ENCODE data around the gene LYRM1.
"Not testable (repeated sequence)": the region's sequence is repeated elsewhere in the genome, so short reads cannot be mapped to it uniquely, and the experiment has no call there.

The LYRM1 gene, protein sequence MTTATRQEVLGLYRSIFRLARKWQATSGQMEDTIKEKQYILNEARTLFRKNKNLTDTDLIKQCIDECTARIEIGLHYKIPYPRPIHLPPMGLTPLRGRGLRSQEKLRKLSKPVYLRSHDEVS

DNA sequence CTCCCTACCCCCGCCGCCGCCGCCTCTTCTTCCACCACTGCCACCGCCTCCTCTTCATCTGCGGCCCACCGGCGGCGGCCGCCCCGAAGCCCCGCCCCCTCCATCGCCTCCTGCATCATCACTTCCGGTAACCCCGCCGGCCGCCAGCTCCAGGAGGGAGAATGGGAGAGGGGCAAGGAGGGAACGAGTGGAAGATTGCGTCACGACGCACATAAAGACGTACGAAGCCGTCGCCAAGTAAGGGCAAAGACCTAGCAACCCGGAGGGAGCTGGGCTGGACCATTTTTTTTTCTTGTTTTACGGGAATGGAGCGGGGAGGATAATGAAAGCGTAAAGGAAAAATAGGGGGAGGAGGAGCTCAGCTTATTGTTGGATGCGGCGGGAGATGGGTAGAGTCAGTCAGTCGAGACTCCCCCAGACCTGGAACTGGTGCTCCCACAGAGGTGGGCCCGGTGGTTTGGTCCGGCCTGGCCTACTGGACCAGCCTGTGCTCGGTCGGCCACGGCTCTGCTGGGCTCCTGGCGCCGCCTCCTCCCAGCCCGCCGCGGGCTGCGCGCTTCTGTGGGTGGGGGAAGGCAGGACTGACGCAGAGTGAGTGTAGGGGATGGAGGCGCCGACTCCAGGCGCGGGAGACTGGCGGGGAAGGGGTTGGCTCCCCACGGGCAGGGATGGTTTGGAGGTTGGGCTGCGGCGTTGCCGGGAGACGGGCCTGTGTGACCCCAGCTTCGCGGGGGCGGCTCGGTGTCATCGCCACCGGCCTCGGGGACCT, at the start of gene LYRM1, which contains the start of gene DCUN1D3:
TSS of gene LYRM1 (plus strand) at position 473 of the 769 bp plus-strand sequence. CDS start 14,785 bp downstream, outside the sequence.
TSS of gene DCUN1D3 (minus strand) at position 60 of the 769 bp plus-strand sequence. CDS start 37,820 bp downstream, outside the sequence.
- peak; percentile 93 for DNase-seq

DNA sequence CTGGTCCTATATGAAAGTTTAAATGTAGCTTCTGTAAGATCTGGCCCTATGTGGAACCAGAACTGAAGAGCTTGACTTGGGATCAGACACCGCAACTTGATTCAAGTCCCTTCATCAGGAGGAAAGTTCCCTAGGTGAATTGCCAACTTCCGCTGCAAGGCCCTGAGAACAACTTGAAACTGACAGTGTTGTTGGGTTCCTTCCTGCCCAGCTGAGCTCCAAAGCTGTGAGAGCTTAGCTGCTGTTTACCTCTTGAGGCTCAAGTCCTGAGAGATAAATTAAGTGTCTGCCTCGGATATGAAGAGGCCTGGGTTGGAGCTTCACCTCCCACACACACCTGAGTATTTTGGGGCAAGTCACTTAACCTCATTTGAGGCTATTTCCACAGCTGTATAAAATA, 49.6 kb upstream of the LYRM1 start:
- no peak for DNase-seq

DNA sequence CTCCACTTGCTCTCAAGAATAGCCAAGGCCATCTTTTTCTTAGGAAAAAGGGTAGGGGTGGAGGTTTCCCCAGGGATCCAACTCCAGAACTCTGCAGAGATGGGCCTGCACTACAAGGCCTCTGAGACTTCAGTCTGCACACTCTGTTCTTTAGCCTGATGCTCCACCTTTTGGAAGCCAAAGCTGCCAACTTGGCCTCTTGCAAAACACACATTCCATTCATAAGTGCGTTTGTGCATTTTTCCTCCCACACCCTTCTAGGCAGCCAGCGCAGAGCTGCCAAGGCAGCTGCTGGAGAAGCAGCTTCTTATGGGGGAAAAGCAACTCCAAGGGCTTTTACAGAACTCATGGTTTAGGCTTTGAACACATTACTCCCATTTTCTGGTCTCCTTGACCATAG, 49.0 kb upstream of the LYRM1 start:
- no peak for DNase-seq

DNA sequence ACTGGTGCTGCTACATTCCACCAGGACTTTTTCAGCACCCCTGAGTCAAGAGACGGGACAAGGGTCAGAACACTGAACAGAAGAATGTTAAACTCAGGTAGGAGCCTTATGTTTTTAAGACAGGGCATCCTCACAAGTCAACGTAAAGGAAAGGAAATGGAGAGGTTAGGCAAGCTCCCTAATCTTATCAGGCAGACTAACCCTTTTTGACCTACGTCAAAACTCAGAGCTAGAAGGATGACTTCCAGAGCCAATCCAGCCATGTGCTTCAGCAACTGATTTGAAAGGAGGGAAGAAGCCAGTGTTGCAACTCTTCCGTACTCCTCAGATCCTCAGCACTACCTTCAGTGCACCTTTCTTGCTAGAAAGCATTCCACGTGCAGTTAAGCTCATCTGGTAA, 47.4 kb upstream of the LYRM1 start:
- DNase-seq, result no peak

DNA sequence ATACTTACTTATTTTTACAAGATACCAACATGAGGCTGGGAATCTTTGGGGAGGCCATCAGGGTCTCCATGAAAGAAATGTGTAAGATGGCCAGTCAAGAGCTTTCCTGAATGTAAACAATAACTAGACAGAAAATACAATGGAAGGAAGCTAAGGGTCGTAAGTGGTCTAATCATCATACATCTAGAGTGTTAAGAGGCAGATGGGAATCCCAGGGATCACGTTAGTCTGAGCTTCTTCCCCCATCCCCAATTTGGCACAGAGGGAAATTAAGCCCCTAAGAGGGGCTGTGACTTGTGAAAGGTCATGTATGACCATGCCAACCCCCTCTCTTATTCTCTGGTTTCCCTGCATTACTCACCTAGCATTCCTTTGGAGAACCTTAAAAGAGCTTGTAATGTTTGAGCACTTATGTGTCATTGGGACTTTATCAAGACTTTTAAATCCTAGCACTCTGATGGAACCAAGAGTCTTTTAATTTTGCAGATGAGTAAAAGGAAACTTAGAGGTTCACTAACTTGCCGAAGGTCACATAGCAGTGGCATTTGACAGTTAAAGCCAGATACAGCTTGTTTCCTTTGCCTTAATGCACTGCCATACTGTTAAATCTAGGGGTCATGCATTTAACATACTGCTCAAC, 46.5 kb upstream of the LYRM1 start:
- DNase-seq, result no peak

DNA sequence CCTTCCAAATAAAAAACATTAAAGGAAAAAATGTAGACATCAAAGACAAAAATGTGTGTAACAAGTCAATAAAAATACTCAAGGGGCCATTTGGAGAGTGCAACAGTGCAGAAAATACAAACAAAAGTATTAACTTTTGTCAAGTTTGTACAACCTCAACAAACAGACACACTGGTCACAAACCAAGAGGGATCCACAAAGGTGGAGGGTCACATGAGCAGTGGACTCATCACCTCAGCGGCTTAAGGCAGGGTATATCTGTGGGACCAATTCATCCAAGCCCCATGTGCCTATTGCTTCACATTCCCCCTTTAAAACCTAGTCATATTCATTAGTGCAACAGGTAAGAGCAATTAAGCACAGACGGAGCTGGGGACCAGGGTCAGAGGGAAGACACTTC, 45.6 kb upstream of the LYRM1 start:
- no peak for DNase-seq

DNA sequence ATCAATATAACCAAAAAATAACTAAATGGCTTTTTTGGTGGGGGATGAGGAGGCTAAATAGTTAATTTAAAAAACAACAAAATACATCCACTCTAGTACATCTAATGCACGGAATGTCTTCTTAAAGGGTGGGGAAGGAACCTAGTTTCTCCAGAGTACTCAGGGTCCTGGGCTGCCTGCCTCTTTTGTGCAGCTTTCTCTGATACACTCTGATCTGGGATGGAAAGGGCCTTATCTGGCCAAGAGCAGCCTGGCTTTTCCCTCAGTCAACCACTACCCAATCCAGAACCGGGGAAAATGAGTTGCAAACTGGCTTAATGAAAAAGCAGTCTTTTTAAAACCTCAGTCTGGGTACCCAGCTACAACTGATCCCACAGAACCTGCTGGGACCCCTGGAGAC, 43.3 kb upstream of the LYRM1 start:
- DNase-seq, result no peak

DNA sequence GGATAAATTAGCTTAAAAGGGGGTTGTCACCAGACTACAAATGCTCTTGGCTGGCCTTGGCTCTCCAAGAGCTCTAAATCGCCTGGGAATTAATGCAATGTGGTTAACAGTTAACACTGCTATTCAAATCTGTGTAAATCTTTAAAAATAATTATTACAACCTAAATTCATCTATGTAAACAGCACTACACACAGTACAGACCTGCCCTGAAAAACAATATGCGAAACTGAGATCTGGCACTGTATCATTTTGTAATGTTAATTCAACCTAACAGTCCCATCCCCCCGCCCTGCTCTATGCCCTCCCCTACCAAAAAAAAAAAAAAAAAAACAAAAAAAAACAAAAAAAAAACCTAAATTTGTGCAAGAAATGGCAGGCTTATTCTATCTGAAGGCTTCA, 41.3 kb upstream of the LYRM1 start:
- DNase-seq, result no peak

DNA sequence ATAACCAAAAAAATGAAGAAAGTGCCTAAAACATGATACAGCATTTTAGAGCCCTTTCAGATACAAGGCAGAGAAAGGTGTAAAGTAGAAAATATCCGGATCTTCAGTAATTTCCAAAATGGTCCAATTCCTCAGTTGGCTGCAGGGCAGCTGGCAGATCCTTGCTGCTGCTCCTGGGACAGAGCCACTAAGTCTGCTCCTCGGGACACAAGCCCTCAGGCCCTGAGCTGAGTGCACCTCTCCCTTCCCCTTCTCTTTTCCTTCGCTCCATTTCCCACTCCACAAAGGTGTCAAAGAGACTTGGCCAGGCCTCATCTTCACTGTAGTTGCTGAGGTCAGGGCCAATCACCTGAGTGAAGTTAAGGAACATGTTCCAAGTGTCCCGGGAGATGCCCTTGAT, 40.9 kb upstream of the LYRM1 start:
- no peak for DNase-seq

DNA sequence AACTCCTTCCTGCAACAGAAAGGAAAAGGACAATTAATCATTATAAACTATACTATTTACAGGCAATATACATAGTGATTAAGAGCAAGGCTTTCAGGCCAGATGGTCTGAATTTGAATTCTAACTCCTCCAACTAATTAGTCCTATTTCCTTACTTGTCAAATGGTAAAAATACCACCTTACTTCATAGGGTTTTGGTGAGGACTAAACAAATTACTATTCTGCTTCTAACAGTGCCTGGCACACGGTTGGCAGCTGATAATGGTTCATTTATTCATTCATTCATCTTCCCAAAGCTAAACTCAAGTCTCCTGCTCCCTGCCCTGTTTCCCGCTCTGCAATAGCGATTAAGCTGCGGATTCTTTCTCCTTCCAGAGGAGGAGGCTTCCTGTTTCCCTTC, 40.2 kb upstream of the LYRM1 start:
- no peak for DNase-seq

DNA sequence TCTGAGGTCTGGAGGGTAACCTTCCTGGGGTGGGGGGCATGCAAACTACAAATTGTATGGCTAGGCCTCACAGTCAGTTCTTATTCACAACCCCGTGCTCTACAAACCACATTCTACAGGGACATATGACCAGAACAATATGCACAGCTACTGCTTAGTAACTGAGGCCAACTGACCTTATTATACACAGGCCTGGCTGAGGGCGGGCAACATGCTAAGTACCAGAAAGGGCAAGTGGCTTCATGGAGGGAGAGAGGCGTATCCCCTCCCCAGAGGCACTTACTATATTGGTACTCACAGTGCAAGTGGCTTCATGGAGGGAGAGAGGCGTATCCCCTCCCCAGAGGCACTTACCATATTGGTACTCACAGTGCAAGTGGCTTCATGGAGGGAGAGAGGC, 39.6 kb upstream of the LYRM1 start:
- not testable (repeated sequence) for DNase-seq

DNA sequence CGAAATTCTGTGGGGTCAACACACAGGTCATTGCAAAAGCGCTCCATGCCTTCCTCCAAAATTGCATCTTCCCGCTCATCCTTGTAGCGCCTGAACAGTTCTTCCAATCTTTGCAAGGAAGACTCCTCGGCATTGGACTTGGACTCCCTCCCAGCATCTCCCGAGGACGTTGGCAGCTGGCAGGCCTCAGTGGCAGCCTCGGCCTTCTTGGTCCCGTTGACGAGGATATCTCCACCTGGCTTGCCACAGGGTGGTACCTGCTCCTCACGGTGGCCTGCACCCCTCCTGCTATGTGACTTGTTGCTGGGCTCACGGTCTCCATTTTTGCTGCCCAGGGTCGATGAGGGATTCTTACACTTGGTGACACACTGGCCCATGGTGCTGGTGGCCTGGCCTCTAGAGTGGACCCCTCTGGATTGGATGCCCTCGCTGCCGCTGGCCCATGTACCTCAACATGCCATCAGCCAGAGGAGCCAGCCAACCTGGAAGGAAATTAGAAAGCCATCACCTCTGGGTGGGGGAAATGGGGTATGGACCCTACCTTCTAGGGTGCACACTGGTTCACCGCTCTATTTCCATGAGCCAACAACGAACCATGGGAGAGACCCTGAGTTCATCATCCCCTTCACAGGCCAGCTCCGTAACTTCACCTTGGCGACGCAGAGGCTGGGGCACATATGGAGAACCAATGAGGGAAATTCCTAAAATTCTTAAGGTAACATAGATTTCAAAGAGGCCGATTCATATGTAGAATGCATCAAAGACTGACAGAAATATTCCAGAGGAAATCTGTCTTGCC, 38.2 kb upstream of the LYRM1 start:
- DNase-seq, result no peak

DNA sequence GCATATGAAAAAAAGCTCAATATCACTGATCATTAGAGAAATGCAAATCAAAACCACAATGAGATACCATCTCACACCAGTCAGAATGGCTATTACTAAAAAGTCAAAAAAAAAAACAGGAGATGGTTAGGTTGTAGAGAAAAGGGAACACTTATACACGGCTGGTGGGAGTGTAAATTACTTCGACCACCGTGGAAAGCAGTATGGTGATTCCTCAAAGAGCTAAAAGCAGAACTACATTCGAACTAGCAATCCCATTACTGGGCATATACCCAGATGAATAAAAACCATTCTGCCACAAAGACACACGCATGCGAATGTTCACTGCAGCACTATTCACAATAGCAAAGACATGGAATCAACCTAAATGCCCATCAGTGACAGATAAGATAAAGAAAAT, 36.2 kb upstream of the LYRM1 start:
- not testable (repeated sequence) for DNase-seq

DNA sequence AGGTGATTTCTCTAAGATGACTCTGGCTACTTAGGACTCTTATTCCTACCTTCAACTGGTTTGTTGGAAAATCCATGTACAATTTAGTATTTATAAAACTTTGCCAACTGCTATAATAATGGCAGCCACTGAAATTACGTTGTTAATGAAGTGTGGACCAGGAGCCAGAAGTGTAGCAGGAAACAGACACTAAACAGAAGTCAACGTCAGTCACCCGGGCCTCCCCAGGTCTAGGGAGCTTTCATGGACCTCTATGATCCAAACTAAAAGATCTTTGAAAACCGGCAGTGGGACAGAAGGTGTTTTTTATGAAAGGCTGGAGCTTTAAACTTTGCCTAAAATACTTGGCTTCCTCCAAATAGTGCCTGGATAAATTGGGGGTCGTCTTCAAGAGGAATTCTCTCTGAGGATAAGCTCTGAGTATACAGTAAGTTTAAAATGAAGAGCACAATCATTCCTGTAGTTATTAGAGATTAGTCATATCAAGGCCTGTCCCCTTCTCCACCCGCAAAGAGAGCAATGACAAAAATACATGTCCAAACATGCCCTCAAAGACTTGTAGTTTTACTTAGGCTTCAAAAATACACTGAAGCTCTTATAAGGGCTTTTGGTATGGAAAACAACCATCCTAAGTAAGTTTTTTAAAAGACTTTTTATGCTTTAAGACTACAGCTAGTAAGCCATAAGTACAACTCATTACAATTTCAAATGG, 35.0 kb upstream of the LYRM1 start:
- DNase-seq, result no peak

DNA sequence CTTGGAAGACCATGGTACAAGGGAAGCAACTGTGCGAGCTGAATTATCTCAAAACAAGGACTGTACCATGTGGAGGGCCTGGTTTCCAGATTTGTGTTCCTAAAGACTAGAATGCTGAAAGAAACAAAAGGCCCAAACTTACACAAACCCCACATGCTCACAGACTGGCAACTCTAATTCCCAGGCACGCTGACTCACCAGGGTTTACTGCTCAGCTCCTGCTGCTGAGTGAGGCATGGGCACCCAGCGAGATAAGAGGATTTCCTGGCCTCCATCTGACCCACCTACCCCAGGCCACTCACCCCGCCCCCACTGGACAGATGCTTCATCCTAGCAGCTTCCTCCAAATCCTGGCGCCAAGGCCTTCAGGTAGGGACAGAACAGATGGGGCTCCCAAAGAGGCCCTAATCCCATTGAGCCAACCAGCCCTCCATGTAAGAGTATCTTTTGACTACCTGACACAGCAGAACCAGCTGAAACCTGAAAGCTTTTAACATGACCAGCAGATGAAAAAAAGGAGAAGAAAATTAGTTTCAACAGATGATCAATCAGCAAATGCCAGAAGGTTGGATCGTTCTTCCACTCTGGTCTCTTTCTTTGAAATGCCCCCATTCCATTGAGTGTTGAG, 34.3 kb upstream of the LYRM1 start:
- no peak for DNase-seq

DNA sequence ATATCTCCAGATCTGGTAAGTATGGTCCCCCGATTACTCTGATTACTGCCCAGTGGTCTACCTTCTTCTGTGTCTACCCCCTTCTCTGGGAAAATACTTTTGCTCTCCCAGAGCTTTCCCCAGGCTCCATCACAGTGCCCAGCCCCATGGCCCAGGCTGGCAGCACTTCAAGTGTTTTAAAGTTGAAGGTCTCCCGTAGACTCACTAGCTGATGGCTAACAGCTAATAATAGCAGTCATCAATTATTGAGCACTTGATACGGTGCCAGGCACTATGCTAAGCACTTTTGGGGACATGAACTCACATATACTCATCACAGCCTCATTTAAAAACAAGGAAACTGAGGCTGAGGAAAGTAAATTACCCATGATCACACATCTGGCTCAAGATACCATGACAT, 33.8 kb upstream of the LYRM1 start:
- DNase-seq, result no peak

DNA sequence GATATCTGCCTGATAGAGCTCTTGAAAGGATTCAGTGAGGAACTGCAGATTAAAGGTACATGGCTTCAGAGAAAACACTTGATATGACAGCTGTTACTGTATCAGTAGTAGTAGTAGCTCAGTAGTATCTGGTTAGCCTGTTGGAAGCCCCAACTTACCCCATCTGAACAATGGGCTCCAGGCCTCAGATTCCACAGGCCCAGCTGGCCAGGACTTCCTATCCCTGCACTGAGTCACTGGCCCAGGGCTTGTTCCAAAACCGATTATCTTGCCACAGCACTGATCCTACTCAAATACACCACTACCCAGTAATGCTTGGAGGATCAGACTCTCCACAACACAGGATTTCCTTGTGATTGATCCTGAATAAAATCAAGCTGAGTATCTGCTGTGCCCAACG, 33.0 kb upstream of the LYRM1 start:
- DNase-seq, result no peak

DNA sequence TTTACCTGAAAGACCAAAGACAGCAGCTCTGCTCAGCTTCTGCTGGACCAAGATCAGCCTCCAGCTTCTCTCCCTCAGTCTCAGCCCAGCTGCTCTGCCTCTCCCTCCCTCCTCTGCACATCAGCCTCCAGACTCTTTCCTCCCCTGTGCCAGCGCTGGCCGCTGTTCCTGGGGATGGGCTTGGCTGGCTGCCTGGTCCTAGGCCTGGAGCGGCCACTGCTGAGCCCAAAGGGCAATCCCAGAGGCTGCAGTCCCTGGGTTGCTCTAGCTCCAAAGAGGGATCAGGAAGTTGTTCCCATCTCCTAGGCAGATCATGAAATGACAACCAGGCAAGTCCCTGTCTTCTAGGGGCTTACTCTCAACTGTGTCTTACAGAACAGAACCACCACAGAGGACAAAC, 31.7 kb upstream of the LYRM1 start:
- no peak for DNase-seq

DNA sequence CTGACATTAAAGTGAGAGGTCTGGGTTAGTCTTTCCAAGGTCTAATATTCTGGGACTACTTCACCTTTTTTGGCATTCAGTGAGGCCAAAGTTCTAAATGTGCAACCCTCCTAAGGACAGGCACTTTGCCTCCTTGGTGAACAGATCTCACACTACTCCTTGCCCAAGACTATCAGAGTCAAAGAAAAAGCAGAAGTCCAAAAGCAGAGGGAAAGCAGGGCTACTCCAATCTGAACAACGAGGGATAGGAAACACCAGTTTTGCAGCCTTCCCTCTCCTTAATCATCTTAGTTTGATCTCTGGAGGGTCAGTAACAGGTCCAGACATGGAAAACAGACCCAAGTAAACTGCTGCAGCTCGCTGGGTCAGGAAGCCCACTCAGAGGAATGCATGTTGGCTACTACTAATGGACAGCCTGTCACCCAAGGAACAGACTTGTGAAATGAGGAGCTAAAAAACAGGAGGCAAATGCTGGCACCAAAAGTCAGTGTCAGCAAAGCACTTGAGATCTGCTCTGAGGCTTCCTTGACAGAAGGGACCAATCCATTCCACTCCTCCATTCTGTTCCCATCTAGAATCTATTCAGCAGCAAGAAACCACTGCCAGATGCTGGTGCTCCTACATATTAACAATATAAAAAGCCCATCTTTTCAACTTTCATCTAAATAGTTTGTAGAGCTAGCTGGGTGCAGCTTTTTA, 30.3 kb upstream of the LYRM1 start:
- no peak for DNase-seq

DNA sequence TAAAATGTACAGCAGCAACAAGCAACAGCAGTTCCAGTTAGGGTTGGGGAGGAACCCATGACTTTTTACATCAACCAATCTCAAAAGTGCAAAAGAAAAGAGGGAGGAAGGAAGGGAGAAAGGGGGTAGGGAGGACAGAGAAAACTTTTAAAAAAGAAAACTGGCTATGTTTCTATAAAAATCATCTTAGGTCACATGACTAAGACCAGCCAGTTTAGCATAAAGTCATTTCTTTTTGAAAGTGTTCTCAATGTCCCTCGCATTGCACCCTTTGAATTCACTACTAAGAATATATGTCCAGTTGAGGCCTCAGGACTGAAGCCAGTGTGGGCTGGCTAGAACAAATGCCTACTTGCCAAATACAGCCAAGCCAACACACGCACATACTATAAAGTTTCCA, 29.3 kb upstream of the LYRM1 start:
- DNase-seq, result no peak

DNA sequence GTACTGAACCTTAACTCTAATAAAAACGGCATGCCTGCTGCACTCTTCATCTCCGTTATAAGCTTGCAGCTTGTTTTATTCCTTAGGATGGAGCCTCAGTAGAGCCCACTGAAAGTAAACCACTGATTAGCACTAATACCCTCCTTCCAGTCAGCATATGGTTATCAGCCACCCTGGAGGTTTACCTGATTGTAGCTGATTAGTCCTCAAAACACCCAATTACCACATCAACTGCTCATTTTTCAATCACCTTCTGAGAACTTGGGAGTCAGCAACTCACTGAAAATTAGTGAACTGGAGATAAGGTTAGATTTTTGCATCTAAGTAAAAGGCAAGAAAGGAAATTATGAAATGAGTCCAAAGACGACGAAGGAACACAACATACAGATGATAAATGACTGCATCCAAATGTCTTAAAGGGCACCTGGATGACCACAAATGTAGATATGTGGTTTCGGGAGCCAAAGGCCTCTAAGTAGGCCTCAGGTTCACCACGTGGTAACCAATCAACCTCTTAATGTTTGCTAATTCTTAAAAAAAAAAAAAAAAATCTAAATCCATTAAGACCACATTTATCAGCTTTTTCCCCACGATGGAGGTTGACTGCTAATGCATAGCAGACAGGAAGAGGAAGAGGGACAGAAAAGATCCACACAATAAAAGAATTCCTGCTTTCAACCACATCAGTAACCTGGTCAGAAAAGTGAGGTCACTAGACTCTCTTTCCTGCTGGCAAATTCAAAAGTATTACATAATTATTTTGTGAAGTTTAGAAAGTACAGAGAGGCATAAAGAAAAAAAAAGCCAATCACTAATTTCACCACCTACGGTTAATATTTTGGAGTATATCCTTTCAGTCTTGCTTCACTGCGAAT, 28.4 kb upstream of the LYRM1 start:
- no peak for DNase-seq
